Endothelial cell of umbilical vein (primary cell): ENCODE results near the gene FBXL17. TPM values are rescaled to one million over a fixed set of nuclear protein-coding genes. Genes with fewer than 3 reads are reported as not detected.

Experiments
- BruUV-seq: library from RNA; stranded (reverse); fragments of 400-500 nt; replicated peaks from 2 replicates; lab custom pipeline; 2021; lab: Mats Ljungman, UMichigan
- CTCF ChIA-PET: fragments of 300-600, 350-600 bp; sonication (Branson Sonifier 250); formaldehyde crosslinking; loops from one replicate; lab custom pipeline; 2021; ENCODE audit warnings: antibody characterized with exemption, inconsistent platforms; lab: Charles Lee
- POLR2A ChIA-PET: fragments of 300-600, 350-600 bp; sonication (Branson Sonifier 250); formaldehyde crosslinking; loops from one replicate; lab custom pipeline; 2021; ENCODE audit warnings: antibody characterized with exemption, inconsistent platforms; lab: Charles Lee
- DNase-seq: peaks from one replicate; pipeline ENCODE4 v3.0.0-alpha.2; 2011; ENCODE audit warnings: low read depth, low spot score
- FAIRE-seq: peaks from 2 replicates; lab custom pipeline; 2011; peaks lifted over from hg19 to GRCh38; lab: Jason Lieb, UNC
- H2AFZ ChIP-seq: 2 replicates; pipeline ENCODE4 v1.6.0; 2012; ENCODE audit warnings: low read depth, low read length, control low read depth, inconsistent platforms
- H3K27ac ChIP-seq: 2 replicates; pipeline ENCODE4 v1.5.1; 2011; ENCODE audit warnings: low read depth, mild to moderate bottlenecking, control low read depth, low read length, moderate library complexity; ENCODE audit not compliant: insufficient read depth
- H3K27me3 ChIP-seq, 2 experiments: 2 replicates each; pipeline versions ENCODE4 v1.6.0 to v1.6.1; 2011; ENCODE audit warnings: low read length in 2 of 2, mixed read lengths in 1 of 2; ENCODE audit not compliant: control insufficient read depth in 2 of 2, insufficient read depth in 2 of 2
- H3K36me3 ChIP-seq, 2 experiments: 2 replicates in 1 of 2; 3 replicates in 1 of 2; pipeline ENCODE4 v1.5.1; 2011; ENCODE audit warnings: low read length in 2 of 2, mild to moderate bottlenecking in 1 of 2, moderate library complexity in 1 of 2; ENCODE audit not compliant: control insufficient read depth in 2 of 2, insufficient read depth in 2 of 2; ENCODE audit errors: extremely low read depth in 1 of 2
- H3K4me1 ChIP-seq: 3 replicates; pipeline ENCODE4 v1.5.1; 2011; ENCODE audit warnings: mild to moderate bottlenecking, low read length; ENCODE audit not compliant: control insufficient read depth, insufficient read depth; ENCODE audit errors: extremely low read depth
- H3K4me2 ChIP-seq: 2 replicates; pipeline ENCODE4 v1.6.1; 2011; ENCODE audit warnings: low read length, control low read depth, mixed read lengths; ENCODE audit not compliant: insufficient read depth
- H3K4me3 ChIP-seq, 3 experiments: fragments of 200-600 bp in 1 of 3; sonication (generic), shearing (Covaris generic) in 1 of 3; replicated peaks in 1 of 3; 2 replicates each; pipeline ENCODE4 v1.5.1; 2011 to 2016; ENCODE audit warnings: control low read depth in 3 of 3, low read length in 3 of 3, mild to moderate bottlenecking in 2 of 3, inconsistent platforms in 1 of 3, low read depth in 1 of 3, moderate library complexity in 1 of 3; ENCODE audit not compliant: insufficient read depth in 1 of 3
- H3K79me2 ChIP-seq: 2 replicates; pipeline ENCODE4 v1.6.0; 2012; ENCODE audit warnings: low read length, inconsistent platforms; ENCODE audit not compliant: control insufficient read depth, insufficient read depth
- H3K9ac ChIP-seq: replicated peaks from 2 replicates; pipeline ENCODE3; 2011; ENCODE audit warnings: low read length, control low read depth; ENCODE audit not compliant: insufficient read depth; ENCODE audit errors: extremely low read depth
- H3K9me1 ChIP-seq: replicated peaks from 3 replicates; pipeline ENCODE4 v1.6.0; 2011; ENCODE audit warnings: mild to moderate bottlenecking, low read length; ENCODE audit not compliant: control insufficient read depth, insufficient read depth; ENCODE audit errors: extremely low read depth
- H3K9me3 ChIP-seq: replicated peaks from 2 replicates; pipeline ENCODE4 v1.5.1; 2012; ENCODE audit warnings: low read length, inconsistent platforms; ENCODE audit not compliant: control insufficient read depth, insufficient read depth
- H4K20me1 ChIP-seq: replicated peaks from 2 replicates; pipeline ENCODE3; 2011; ENCODE audit warnings: mild to moderate bottlenecking, low read length; ENCODE audit not compliant: control insufficient read depth, insufficient read depth; ENCODE audit errors: extremely low read depth
- CTCF ChIP-seq, 2 donors: IDR thresholded peaks; 1 replicate in 1 of 2; 2 replicates in 1 of 2; pipeline ENCODE4 v1.5.1; 2011; ENCODE audit warnings: low read length in 2 of 2, mild to moderate bottlenecking in 2 of 2, moderate library complexity in 2 of 2, control low read depth in 1 of 2, inconsistent platforms in 1 of 2, low read depth in 1 of 2; ENCODE audit not compliant: insufficient read depth in 1 of 2; ENCODE audit errors: extremely low read depth in 1 of 2
- EZH2 ChIP-seq: IDR thresholded peaks from 2 replicates; pipeline ENCODE4 v1.6.1; 2012; ENCODE audit warnings: borderline replicate concordance, low read depth, mild to moderate bottlenecking, moderate library complexity, low read length, inconsistent platforms; ENCODE audit not compliant: severe bottlenecking
- FOS ChIP-seq: IDR thresholded peaks from 2 replicates; pipeline ENCODE4 v1.6.1; 2011; ENCODE audit warnings: mild to moderate bottlenecking, low read length, moderate library complexity, borderline replicate concordance; ENCODE audit not compliant: insufficient read depth
- GATA2 ChIP-seq: IDR thresholded peaks from 2 replicates; pipeline ENCODE4 v1.7.0; 2011; ENCODE audit warnings: low read depth, mild to moderate bottlenecking, moderate library complexity, mixed read lengths, low read length; ENCODE audit not compliant: insufficient read length, insufficient read depth
- JUN ChIP-seq: IDR thresholded peaks from 2 replicates; pipeline ENCODE4 v1.6.1; 2011; ENCODE audit warnings: borderline replicate concordance, low read depth; ENCODE audit not compliant: insufficient read length, insufficient read depth
- MAX ChIP-seq: IDR thresholded peaks from 2 replicates; pipeline ENCODE4 v1.6.1; 2011; ENCODE audit not compliant: insufficient read depth, insufficient read length
- MYC ChIP-seq: IDR thresholded peaks from one replicate; pipeline ENCODE4 v1.6.1; 2011; ENCODE audit warnings: mild to moderate bottlenecking, low read depth, low read length
- POLR2A ChIP-seq: IDR thresholded peaks from 2 replicates; pipeline ENCODE4 v1.6.1; 2012; ENCODE audit warnings: low read depth, mild to moderate bottlenecking, control low read depth, low read length
- POLR2AphosphoS5 ChIP-seq: IDR thresholded peaks from 2 replicates; pipeline ENCODE4 v1.6.1; 2012; ENCODE audit warnings: low read depth, mild to moderate bottlenecking, control low read depth, low read length, moderate library complexity; ENCODE audit not compliant: insufficient read depth
- dilution Hi-C: fragments of 300-500 bp; cut with MboI; formaldehyde crosslinking; loops from one replicate; pipeline ENCODE4 v1.15.0; 2019; ENCODE audit warnings: low sequenced_read_pairs; ENCODE audit not compliant: extremely low pct_ligation_motif_present
- intact Hi-C: fragments of 100-400 bp; cut with micrococcal nuclease; formaldehyde crosslinking; loops from one replicate; pipeline ENCODE4 v1.10.0; 2022
- polyA plus RNA-seq, 4 experiments: library from polyadenylated mRNA; depleted of rRNA in 3 of 4; stranded (reverse) in 3 of 4; unstranded in 1 of 4; fragments of >200 nt; gene quantifications; 2 replicates each; pipeline versions ENCODE4 v1.2.1 to v1.2.3, GENCODE V29; 2011 to 2012; ENCODE audit warnings: missing spikeins in 1 of 4
- total RNA-seq: library from RNA; stranded (reverse); gene quantifications from 2 replicates; pipeline ENCODE4 v1.2.3, GENCODE V29; 2021

Gene FBXL17
- total and polyA plus RNA-seq, 2 donors (not counting 3 experiments of a cell fraction or from before 2014, with no cell fraction given): 2.7 to 8.8 TPM

- Histone ChIP-seq H3K4me1 (no peaks in the 10 kb centered on the region), H3K27me3 (no peaks in the 10 kb centered on the region), H3K9me1 (no peaks in the 10 kb centered on the region), H3K4me3 (no peak overlapping the region), H3K9ac (no peak overlapping the region), H3K27ac (no peak overlapping the region), H2AFZ (no peak overlapping the region), H3K4me2 (no peak overlapping the region), H3K36me3 (no peaks in the 10 kb centered on the region), H3K9me3 (no peaks in the 10 kb centered on the region), H3K79me2 (no peaks in the 10 kb centered on the region), H4K20me1 (no peaks in the 10 kb centered on the region)
- BruUV-seq: no TSS peak
- DNase-seq (no peak), FAIRE-seq (no peak)
- ChIA-PET POLR2A (no interaction called here), CTCF (interaction anchor here (0.9 to 1.4 kb wide), 3 partner anchors 9 to 73 kb away, joined by 3 to 4 read pairs (median 4); no protein-coding TSS in a partner anchor)
- dilution Hi-C loops (no loop called here), intact Hi-C loops (loop anchor here (10.0 kb wide), 1 partner anchor 232 kb away; no protein-coding TSS in a partner anchor)
- TF ChIP-seq JUN: no peak
- TF ChIP-seq GATA2: no peak
- no peak for TF ChIP-seq MAX
- no peak for TF ChIP-seq CTCF (IDR thresholded peaks at IDR 0.05; ENCODE audit: extremely low read depth in 1 of 2, insufficient read depth in 1 of 2, low read depth in 1 of 2, low read length in 2 of 2)
- TF ChIP-seq POLR2AphosphoS5: no peak
- TF ChIP-seq POLR2A: no peak
- TF ChIP-seq EZH2: no peak
- no peak for TF ChIP-seq MYC
- no peak for TF ChIP-seq FOS
These were observed 528.9 kb downstream of the FBXL17 start for GRCh38 chr5:107853031-107853430.
